K562 (cell line): ENCODE data around the gene CEMIP. TPM values are rescaled to one million over a fixed set of nuclear protein-coding genes. Genes with fewer than 3 reads are reported as not detected.

Experiments used
- ATAC-seq: fragments of 200-7000 bp; cut with Tn5 transposase; 3 replicates; pipeline ENCODE4 v1.9.1; 2020; ENCODE audit warnings: moderate library complexity
- BruUV-seq: library from RNA; stranded (reverse); fragments of 400-500 nt; replicated peaks from 2 replicates; lab custom pipeline; 2021; lab: Mats Ljungman, UMichigan
- CTCF ChIA-PET: fragments of 300-600 bp; formaldehyde crosslinking; extraction: SDS; loops from one replicate; lab custom pipeline; 2021; ENCODE audit warnings: low intra/inter-chr PET ratio; lab: Yijun Ruan, JAX
- POLR2A ChIA-PET: fragments of 300-600, 350-650 bp; sonication (Branson Sonifier 250); formaldehyde crosslinking; extraction: SDS; loops from one replicate; lab custom pipeline; 2021; ENCODE audit warnings: antibody characterized with exemption, inconsistent platforms; lab: Yijun Ruan, JAX
- DNase-seq, 4 experiments: peaks; one replicate each; pipeline versions ENCODE4 v3.0.0 to v3.0.0-alpha.2; 2011 to 2018; ENCODE audit warnings: low spot score in 3 of 4, mixed read lengths in 3 of 4; ENCODE audit errors: extremely low read depth in 1 of 4
- FAIRE-seq: peaks from 2 replicates; lab custom pipeline; 2011; peaks lifted over from hg19 to GRCh38; lab: Jason Lieb, UNC
- H2AFZ ChIP-seq: 2 replicates; pipeline ENCODE4 v1.6.0; 2011; ENCODE audit warnings: low read depth, low read length, control low read depth, inconsistent platforms
- H3K27ac ChIP-seq: fragments of 200-600 bp; 3 replicates; pipeline ENCODE4 v1.8.0; 2011; ENCODE audit warnings: low read depth, mild to moderate bottlenecking, control low read depth, inconsistent platforms, low read length, moderate library complexity, mixed read lengths; ENCODE audit errors: extremely low read depth
- H3K27me3 ChIP-seq, 2 experiments: fragments of 300-600 bp in 1 of 2; 2 replicates in 1 of 2; 3 replicates in 1 of 2; pipeline versions ENCODE4 v1.6.0 to v1.8.0; 2011; ENCODE audit warnings: inconsistent platforms in 2 of 2, low read length in 2 of 2, mild to moderate bottlenecking in 1 of 2, mixed read lengths in 1 of 2, moderate library complexity in 1 of 2; ENCODE audit not compliant: control insufficient read depth in 2 of 2, insufficient read depth in 2 of 2
- H3K36me3 ChIP-seq: fragments of 300-600 bp; 3 replicates; pipeline ENCODE4 v1.8.0; 2011; ENCODE audit warnings: mild to moderate bottlenecking, low read length, inconsistent platforms; ENCODE audit not compliant: control insufficient read depth, insufficient read depth
- H3K4me1 ChIP-seq, 2 experiments: fragments of 200-600 bp in 1 of 2; replicated peaks in 1 of 2; 2 replicates in 1 of 2; 3 replicates in 1 of 2; pipeline versions ENCODE4 v1.5.1 to v1.8.0; 2011; ENCODE audit warnings: inconsistent platforms in 2 of 2, low read length in 2 of 2, mild to moderate bottlenecking in 1 of 2, mixed read lengths in 1 of 2, moderate library complexity in 1 of 2; ENCODE audit not compliant: control insufficient read depth in 2 of 2, insufficient read depth in 2 of 2
- H3K4me2 ChIP-seq: 2 replicates; pipeline ENCODE4 v1.6.1; 2011; ENCODE audit warnings: low read length, control low read depth, inconsistent platforms, mixed read lengths; ENCODE audit not compliant: insufficient read depth
- H3K4me3 ChIP-seq: fragments of 200-600 bp; sonication (generic), shearing (Covaris generic); 2 replicates; pipeline ENCODE4 v1.5.1; 2016; ENCODE audit warnings: control low read depth, inconsistent platforms
- H3K79me2 ChIP-seq: fragments of 200-600 bp; 3 replicates; pipeline ENCODE4 v1.8.0; 2011; ENCODE audit warnings: low read length, inconsistent platforms; ENCODE audit not compliant: control insufficient read depth, insufficient read depth
- H3K9ac ChIP-seq, 2 experiments: 2 replicates each; pipeline versions ENCODE4 v1.6.0 to v1.6.1; 2011; ENCODE audit warnings: low read depth in 2 of 2, low read length in 2 of 2, control low read depth in 1 of 2, inconsistent platforms in 1 of 2, mild to moderate bottlenecking in 1 of 2, mixed read lengths in 1 of 2; ENCODE audit not compliant: insufficient read depth in 1 of 2
- H3K9me1 ChIP-seq: one replicate; pipeline ENCODE4 v1.6.0; 2011; ENCODE audit warnings: inconsistent platforms, mild to moderate bottlenecking, low read length, moderate library complexity; ENCODE audit not compliant: control insufficient read depth, insufficient read depth
- H3K9me3 ChIP-seq: replicated peaks from 2 replicates; pipeline ENCODE4 v1.5.1; 2011; ENCODE audit warnings: low read depth, low read length, inconsistent platforms; ENCODE audit not compliant: control insufficient read depth, insufficient read depth
- H4K20me1 ChIP-seq: replicated peaks from 2 replicates; pipeline ENCODE4 v1.6.1; 2011; ENCODE audit warnings: low read length, inconsistent platforms, mixed read lengths; ENCODE audit not compliant: control insufficient read depth, insufficient read depth
- ATF3 ChIP-seq, 2 experiments: fragments of 450-650 bp in 1 of 2; sonication (generic) in 1 of 2; formaldehyde crosslinking in 1 of 2; IDR thresholded peaks in 1 of 2; conservative IDR thresholded peaks in 1 of 2; 2 replicates each; pipeline versions ENCODE4 v1.6.1 to v1.8.1; 2016 to 2023; ENCODE audit warnings: mild to moderate bottlenecking in 2 of 2, moderate library complexity in 2 of 2, inconsistent platforms in 1 of 2, missing genetic modification reagents in 1 of 2
- BMI1 ChIP-seq: fragments of 150-350 bp; IDR thresholded peaks from 2 replicates; pipeline ENCODE4 v1.6.1; 2014; ENCODE audit warnings: low read length
- BRCA1 ChIP-seq, 2 experiments: fragments of 450-650 bp in 1 of 2; sonication (generic) in 1 of 2; formaldehyde crosslinking in 1 of 2; IDR thresholded peaks; 2 replicates each; pipeline versions ENCODE4 v1.5.0 to v1.6.1; 2017 to 2020; ENCODE audit warnings: mild to moderate bottlenecking in 1 of 2, missing genetic modification reagents in 1 of 2
- NCOR1 ChIP-seq: fragments of 450-650 bp; IDR thresholded peaks from 2 replicates; pipeline ENCODE4 v1.6.1; 2016; ENCODE audit warnings: mild to moderate bottlenecking, moderate library complexity
- PCBP1 ChIP-seq: fragments of 200-400 bp; formaldehyde crosslinking; IDR thresholded peaks from 2 replicates; pipeline ENCODE4 v1.6.1; 2018; ENCODE audit warnings: mild to moderate bottlenecking, low read depth, low read length; ENCODE audit not compliant: poor library complexity, severe bottlenecking
- PCBP2 ChIP-seq: fragments of 200-400 bp; formaldehyde crosslinking; IDR thresholded peaks from 2 replicates; pipeline ENCODE4 v1.6.1; 2018; ENCODE audit warnings: low read length, low read depth, mild to moderate bottlenecking, moderate library complexity; ENCODE audit not compliant: poor library complexity, severe bottlenecking
- SETDB1 ChIP-seq: IDR thresholded peaks from one replicate; pipeline ENCODE4 v1.6.1; 2012; ENCODE audit warnings: low read length, control low read depth, inconsistent platforms
- VEZF1 ChIP-seq: fragments of 200-800 bp; sonication (Bioruptor generic); IDR thresholded peaks from 2 replicates; pipeline ENCODE4 v1.6.1; 2017; ENCODE audit warnings: missing genetic modification characterization, missing compliant biosample characterization
- ZNF695 ChIP-seq: fragments of 450-650 bp; formaldehyde crosslinking; IDR thresholded peaks from 2 replicates; pipeline ENCODE4 v1.4.0; 2020; ENCODE audit warnings: mild to moderate bottlenecking, moderate library complexity
- ZNF785 ChIP-seq: fragments of 250-450 bp; sonication (Bioruptor Pico); IDR thresholded peaks from 2 replicates; pipeline ENCODE4 v1.4.0; 2020; ENCODE audit warnings: mild to moderate bottlenecking
- WGBS: fragments of 100-300 bp; shearing (Covaris generic); methylation state at CpG from one replicate; pipeline ENCODE4 v1.1.6; 2016; ENCODE audit warnings: low coverage, mixed read lengths; ENCODE audit not compliant: insufficient coverage; ENCODE audit errors: missing lambda C conversion rate; 5-methylcytosine and 5-hydroxymethylcytosine counted together
- in situ Hi-C: fragments of 300-500 bp; cut with MboI; formaldehyde crosslinking; loops from 4 replicates; pipeline ENCODE4 v1.15.0; 2018; ENCODE audit warnings: inconsistent platforms, mixed read lengths
- intact Hi-C: fragments of 100-400 bp; cut with micrococcal nuclease; formaldehyde crosslinking; loops from 2 replicates; pipeline ENCODE4 v1.14.2; 2022
- polyA plus RNA-seq, 8 experiments: library from polyadenylated mRNA; depleted of rRNA in 4 of 8; stranded (reverse) in 5 of 8; unstranded in 3 of 8; fragments of >200 nt; fragmentation: Nextera tagmentation in 2 of 8; fragmentation: Illumina TruSeq in 1 of 8; extraction: Ambion mirVana in 2 of 8; extraction: Trizol in 1 of 8; gene quantifications; 2 replicates each; pipeline versions ENCODE4 v1.2.1 to v1.2.3, GENCODE V29; 2011 to 2014; ENCODE audit warnings: inconsistent platforms in 1 of 8, missing spikeins in 1 of 8
- total RNA-seq, 7 experiments: library from RNA; depleted of rRNA in 6 of 7; stranded (reverse); fragments of >200 nt in 6 of 7; fragmentation: Illumina TruSeq in 2 of 7; extraction: Trizol in 2 of 7; gene quantifications; 2 replicates each; pipeline versions ENCODE4 v1.2.1 to v1.2.3, GENCODE V29; 2011 to 2021; ENCODE audit warnings: low replicate concordance in 1 of 7

CEMIP gene
- total and polyA plus RNA-seq, 9 of the 15 experiments (the other 6 are each of a cell fraction or from before 2014, with no cell fraction given) = 0.33 TPM; not detected in 8

GRCh38 chr15:80950291-80951078, 171.3 kb downstream of the CEMIP start:
- Histone ChIP-seq H3K27me3 (no peaks in the 10 kb centered on the region), H3K36me3 (peaks cover 2% of the 10 kb centered on the region; the same call in 1 of the 3 replicates), H3K4me2 (no peak overlapping the region), H3K4me3 (no peak overlapping the region), H3K4me1 (peaks cover 4 to 12% of the 10 kb centered on the region in 2 experiments; a peak in 2 of 5 replicates), H3K9me3 (no peaks in the 10 kb centered on the region), H2AFZ (no peak overlapping the region), H3K27ac (no peak overlapping the region), H3K9me1 (no peaks in the 10 kb centered on the region), H3K9ac (no peak overlapping the region), H3K79me2 (no peaks in the 10 kb centered on the region), H4K20me1 (0 out of 2 replicates have a peak, but pooled peaks cover 5% of the 10 kb centered on the region)
- CTCF ChIA-PET = no interaction called here
- no TSS peak for BruUV-seq
- FAIRE-seq = no peak
- POLR2A ChIA-PET = interaction anchor here (0.6 kb wide), 1 partner anchor 17 kb away, joined by 3 read pairs; no protein-coding TSS in a partner anchor
- WGBS = 56% methylated on average over 8 of the region's 8 CpGs
- intact Hi-C loops = no loop called here
- ATAC-seq = no peak
- no peak for DNase-seq
- in situ Hi-C loops = no loop called here
- TF ChIP-seq ZNF785 (CRISPR knock-in tag) = no peak
- TF ChIP-seq SETDB1 = no peak
- no peak for TF ChIP-seq PCBP2
- no peak for TF ChIP-seq VEZF1
- no peak for TF ChIP-seq BMI1
- TF ChIP-seq ATF3 (IDR thresholded peaks at IDR 0.05) = no peak
- TF ChIP-seq ATF3 (CRISPR knock-in tag; conservative IDR thresholded peaks at IDR 0.05) = no peak
- TF ChIP-seq BRCA1 (IDR thresholded peaks at IDR 0.05) = no peak
- no peak for TF ChIP-seq BRCA1 (CRISPR knock-in tag; IDR thresholded peaks at IDR 0.05)
- no peak for TF ChIP-seq PCBP1
- TF ChIP-seq ZNF695 = no peak
- TF ChIP-seq NCOR1 = no peak
